ENCODE data around the gene SMIM35. TPM values are rescaled to one million over a fixed set of nuclear protein-coding genes. Genes with fewer than 3 reads are reported as not detected.
"Not testable (repeated sequence)": the region's sequence is repeated elsewhere in the genome, so short reads cannot be mapped to it uniquely, and the experiment has no call there.

SMIM35 gene
- polyA plus RNA-seq, 4 donors, result 0.08 to 0.29 (median 0.13) TPM

DNA sequence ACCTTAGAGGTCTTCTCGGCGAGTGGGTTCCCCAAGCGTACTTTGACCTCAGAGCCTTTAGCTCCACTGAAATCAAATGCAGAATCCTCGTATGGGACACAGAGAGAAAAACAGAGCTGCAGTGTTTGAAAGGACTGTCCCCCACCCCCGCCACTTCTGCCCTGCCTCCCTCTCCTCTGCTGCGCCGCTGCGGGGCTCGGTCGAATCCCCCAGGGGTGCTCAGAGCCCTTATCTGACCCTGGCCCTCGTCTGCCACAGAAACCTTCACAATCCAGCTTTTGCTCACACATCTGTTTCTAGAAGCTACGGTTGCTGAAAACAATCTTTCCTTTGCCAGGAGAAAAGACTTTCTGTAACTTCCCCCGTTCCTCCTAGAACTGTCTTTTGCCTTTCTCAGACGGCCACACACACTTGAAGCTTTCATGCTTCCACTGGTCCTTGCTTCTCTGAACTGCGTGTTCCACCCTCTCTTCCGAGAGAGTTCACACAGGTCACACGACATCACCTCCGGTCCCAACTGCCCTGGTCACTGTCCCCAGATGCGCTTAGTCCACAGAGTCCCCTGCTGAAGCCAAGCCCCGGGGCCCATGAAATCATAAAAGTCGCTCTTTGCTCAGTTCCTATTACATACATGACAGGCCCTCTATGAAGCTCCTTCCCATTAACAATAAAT is 3.7 kb downstream of the SMIM35 start:
- no peak for DNase-seq (ENCODE audit: low read depth in 4 of 4, low spot score in 3 of 4)

DNA sequence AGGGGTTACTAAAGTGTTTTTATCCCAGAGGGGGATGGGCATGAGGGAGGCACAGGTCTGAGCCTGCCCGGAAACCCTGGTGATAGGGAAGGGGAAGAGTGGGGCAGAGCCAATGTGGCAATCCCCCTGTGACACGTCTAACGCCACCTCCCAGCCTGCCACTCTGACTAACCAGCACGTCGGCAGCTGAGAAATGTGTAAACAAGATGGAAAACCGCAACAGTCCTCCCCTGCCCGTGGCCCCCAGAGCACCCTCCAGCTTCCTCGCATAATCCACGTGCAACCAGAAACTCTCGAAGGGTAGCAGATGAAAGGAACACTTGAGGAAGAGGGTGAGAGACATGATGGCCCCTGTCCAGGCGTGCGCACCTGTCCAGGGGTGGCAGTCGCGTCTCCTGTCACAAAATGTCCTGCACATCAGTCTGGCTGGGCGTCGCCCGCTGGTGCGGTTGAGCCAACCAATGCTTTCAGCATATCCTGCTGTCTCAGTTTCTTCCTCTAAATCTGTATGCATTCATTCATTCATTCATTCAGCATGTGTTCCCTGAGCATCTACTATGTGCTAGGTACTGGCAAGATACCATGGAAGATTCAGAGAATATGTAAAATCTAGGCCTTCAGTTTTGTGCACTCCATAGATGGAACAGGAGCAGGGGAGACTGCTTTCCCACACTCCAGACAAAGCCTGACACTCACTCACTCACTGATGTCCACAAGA is 5.4 kb downstream of the SMIM35 start:
- no peak for DNase-seq (ENCODE audit: low read depth in 4 of 4, low spot score in 3 of 4)

DNA sequence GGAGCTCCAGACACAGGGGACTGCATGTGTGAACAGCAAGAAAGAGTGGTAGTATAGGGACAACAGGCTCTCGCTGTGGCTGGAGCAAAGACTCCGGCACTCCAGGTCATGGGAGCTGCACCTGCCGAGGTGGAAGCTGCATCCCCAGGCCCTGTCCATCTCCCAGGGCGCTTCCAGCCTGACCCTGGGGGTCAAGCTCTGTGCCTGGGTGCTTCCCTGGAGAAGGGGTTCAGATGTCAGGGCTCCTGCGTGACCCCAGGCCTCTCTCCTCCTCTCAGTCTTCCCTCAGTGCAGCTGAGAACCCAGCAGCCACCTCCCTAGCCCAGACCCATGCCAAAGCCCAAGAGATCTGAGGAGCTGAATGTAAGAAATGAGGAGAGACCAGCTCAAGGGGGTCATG is 6.5 kb downstream of the SMIM35 start:
- DNase-seq (ENCODE audit: low read depth in 4 of 4, low spot score in 3 of 4), result no peak

DNA sequence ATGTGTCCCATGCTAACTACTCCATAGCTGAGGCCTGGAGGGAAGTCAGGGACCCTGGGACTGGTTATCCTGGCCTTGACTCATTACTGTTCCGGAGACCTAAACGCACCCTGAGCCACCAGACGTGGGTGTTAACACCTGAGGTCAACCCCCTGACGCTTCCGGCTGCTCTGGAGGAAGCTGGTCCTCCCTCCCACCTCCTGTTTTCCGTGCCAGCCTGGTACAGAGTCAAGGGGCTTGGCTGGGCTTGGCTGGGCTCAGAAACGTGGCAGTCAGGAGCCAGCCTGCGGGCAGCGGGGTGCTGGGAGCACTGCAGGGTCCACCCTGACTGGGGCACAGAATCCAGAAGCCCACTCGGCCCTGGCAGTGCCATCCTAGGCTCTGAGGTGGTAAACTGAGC is 7.3 kb downstream of the SMIM35 start:
- no peak for DNase-seq (ENCODE audit: low read depth in 4 of 4, low spot score in 3 of 4)

DNA sequence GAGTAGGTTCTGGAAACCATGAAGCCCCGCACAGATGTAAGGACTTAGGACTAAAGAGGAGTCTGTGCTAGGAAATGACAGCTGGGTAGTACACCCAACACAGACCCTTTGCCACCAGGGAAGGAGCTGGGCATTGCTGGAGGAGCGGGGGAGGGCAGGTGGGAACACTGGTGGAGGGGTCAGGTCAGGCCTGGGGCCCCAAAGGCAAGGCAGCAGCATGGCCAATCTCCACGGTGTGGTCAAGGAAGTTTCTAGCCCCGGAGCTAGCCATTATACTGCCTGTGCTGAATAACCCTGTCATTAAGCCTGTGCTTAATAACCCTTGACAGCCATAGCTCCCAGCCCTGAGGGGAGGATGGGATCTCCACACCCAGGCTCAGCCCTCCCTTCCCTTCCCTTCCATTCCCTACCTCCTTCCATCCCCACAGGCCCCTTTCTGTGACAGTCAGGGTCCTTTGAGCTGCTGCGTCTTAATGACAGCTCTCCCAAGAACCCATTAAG is 7.8 kb downstream of the SMIM35 start:
- DNase-seq (ENCODE audit: low read depth in 4 of 4, low spot score in 3 of 4), result peak in 1 of 4 donors; percentile 60

DNA sequence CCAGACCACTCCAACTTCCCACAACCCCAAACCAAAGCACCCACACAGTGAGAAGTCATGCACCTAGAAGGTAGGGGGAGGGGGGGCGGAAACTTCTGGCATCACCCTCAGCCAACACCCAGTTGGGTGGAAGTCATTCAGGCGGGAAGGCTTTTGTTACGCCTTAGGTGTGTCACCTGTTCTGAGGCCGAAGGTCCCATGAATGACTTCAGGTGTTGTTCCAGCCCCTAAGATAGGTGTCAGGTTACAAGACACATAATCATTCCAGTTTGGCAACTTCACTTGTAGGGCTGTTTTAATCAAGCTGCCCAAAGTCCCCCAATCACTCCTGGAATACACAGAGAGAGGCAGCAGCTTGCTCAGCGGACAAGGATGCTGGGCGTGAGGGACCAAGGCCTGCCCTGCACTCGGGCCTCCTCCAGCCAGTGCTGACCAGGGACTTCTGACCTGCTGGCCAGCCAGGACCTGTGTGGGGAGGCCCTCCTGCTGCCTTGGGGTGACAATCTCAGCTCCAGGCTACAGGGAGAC is 9.9 kb downstream of the SMIM35 start, which contains the start of gene TMPRSS4:
Gene TMPRSS4, plus strand, starts transcription at position 325 of the 528 bp plus-strand sequence. CDS start 225 bp downstream, outside the sequence.
- DNase-seq (ENCODE audit: low read depth in 4 of 4, low spot score in 3 of 4), result peak in 3 of 4 donors; percentile 56 to 63 (median 60)

DNA sequence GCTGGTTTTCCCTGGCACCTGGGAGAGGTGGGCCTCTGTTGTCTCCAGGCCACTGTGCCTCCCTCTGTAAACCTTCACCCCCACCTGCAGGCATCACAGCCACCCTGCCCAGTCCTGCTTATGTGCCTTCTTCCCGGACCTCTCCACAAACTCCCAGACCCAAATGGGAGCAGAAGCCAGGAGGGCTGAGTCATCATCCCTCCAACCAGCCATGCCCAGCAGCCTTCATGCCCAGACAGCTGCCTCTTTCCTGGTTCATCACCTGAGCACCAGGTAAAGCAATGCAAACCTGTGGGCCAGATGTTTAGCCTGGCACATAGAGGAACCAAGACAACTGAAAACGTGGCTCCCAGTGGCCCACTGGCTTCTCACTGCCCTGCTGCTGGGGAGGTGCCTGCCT is 12.0 kb downstream of the SMIM35 start:
- DNase-seq (ENCODE audit: low read depth in 4 of 4, low spot score in 3 of 4), result no peak

DNA sequence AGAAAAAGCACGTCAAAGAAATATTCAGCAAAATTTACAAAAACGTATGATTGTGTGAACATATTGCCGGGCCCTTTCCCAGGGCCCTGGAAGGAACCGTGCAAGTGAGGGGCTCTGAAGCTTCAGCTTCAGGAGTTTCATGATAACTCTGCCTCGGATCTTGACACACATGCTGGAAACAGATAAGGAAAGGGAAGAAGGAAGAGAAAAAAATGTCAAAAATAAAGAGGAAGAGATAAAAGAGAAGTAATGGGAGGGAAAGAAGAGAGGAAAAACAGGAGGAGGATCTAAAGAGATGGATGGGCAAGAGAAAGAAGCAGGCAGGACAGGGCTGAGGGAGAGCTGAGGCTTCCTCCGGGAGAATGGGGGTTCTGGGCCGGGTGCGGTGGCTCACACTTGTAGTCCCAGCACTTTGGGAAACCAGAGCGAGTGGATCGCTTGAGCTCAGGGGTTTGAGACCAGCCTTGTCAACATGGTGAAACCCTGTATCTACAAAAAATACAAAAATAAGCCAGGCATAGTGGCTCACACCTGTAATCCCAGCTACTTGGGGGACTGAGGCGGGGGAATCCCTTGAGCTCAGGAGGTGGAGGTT is 12.6 kb downstream of the SMIM35 start:
- no peak for DNase-seq (ENCODE audit: low read depth in 4 of 4, low spot score in 3 of 4)

DNA sequence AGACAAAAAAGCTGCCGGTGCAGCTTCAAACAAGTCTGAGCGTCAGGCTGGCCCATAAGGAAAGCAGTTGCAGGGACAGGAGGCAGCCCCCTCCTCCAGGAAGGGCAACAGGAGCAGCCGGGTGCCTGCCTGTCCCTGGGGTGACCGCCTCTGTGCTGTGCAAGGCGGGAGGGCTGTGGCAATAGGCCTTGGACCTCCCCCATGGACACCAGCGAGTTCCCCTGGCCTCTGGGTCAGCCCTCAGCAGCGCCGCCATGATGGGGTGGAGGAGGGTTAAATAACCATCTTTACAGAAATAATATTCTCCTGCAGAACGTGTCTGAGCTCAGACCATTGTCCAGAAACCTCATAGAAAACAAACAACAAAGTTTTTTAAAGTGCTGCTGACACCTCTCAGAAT is 13.2 kb downstream of the SMIM35 start:
- DNase-seq (ENCODE audit: low read depth in 4 of 4, low spot score in 3 of 4), result no peak

DNA sequence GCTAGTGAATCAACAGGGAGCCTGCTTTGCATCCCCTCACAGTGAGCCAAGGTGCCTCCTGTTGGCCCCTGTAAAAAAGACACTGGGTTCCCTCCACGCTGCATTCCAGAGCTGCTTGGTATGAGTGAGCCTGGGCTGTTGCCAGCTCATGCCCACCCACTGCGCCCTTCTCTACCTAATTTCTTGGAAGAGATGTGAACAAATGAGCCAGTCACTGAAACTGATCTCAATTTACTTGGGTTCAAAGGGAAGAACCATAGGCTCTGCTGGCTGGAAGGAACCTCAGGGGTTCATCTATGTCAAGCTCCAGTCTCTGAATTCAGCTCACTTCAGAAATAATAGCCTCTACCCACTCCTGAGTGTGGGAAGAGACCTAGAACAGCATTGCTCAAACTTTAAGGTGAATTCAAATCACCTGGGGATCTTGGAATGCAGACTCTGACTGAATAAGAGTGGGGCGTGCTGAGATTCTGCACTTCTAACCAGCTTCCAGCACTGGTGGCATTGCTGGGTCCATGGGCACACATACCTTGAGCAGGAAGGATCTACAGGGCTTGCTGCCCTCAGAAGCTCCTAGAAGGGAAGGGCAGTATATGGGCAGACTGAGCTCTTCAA is 15.2 kb downstream of the SMIM35 start:
- DNase-seq (ENCODE audit: low read depth in 4 of 4, low spot score in 3 of 4), result no peak

DNA sequence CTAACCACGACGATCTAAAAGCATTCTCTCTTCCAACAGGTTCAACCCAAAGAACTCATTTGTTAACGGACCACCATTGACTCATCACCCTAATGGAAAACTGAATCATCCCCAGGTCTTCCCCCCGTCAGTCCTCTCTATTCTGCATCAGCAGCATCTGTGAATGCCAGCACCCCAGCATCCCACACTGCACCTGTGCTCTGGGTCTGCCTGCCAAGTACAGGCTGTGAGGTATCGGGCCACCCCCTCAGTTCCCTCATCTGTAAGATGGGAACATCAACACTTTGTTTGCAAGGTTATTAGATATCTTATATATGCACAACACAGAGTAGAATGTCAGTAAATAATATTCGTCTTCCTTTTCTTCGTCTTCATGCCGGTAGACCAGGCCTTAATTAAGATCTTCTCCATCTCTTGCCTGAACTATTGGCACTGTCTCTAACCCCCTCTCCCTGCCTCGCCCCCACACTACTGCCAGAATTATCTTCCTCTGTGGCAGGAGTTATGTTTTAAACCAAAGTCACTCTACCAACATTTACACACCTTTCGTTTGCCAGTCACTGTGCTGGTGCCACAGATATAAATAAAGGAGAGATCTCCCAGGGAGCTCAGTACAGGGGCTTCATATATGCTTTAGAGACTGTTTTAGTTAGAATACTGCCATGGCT is 17.7 kb downstream of the SMIM35 start:
- DNase-seq (ENCODE audit: low read depth in 4 of 4, low spot score in 3 of 4), result no peak

DNA sequence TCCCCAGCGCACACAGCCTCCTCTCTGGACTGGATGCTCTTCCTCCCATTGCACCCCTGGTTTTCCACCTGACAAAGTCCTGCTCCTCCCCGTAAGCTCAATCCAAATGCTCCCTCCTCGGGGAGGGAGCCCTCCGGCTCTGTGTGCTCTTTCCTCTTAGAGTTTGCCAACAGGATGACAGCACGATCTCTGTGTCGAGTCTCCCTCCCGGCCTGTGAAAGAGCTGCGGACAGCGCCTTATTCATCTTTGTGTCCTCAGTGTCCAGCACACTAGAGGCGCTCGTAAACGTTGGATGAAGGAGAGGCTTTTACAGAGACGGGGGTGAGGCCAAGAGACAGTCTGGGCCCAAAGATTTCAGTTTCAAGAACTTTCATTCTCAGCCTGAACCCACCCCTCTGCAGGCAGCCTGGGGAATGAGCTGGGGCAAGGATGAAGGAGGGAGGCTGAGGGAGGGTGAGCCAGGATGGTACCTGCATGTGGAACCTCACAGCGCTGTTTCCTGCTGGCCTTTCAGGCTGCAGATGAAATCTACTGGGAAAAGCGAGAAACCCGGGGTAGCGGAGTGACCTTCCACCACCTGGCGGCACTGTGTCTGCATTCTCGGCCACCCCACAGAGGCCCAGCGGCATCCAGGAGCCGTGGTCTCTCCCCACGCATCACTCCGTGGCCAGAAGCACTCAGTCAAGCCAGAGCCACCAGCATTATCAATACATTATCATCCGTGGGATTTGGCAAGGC is 18.4 kb downstream of the SMIM35 start:
- no peak for DNase-seq (ENCODE audit: low read depth in 4 of 4, low spot score in 3 of 4)

DNA sequence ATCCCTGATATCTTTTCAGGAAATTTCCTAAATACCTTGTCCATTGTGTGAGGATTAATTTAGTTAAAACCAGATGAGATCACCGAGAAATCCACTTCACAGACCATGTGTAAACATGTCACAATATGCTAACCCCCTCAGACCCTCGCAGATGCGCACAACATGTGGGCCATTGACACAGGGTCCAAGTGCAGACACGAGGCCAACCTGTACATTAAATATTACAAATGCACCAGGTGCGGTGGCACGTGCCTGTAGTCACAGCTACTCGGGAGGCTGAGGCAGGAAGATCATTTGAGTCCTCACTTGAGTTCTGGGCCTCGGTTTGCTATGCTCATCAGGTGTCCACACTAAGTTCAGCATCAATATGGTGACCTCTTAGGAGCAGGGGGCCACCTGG is 19.8 kb downstream of the SMIM35 start:
- no peak for DNase-seq (ENCODE audit: low read depth in 4 of 4, low spot score in 3 of 4)

DNA sequence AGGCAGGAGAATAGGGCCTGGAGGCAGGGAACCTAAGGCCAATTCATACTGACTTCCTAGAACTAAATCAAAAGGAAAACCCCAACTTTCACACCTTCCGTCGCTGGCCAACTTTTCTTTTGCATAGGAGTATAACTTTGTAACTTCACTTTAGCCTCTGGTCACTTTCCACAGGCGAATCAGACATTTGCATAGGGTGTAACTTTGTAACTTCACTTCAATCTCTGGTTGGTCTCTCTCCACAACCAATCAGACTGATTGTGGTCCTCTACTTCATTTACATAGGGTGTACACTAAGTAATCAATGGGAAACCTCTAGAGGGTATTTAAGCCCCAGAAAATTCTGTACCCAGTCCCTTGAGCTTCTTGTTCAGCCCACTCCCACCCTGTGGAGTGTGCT is 21.4 kb downstream of the SMIM35 start:
- no peak for DNase-seq (ENCODE audit: low read depth in 4 of 4, low spot score in 3 of 4)

DNA sequence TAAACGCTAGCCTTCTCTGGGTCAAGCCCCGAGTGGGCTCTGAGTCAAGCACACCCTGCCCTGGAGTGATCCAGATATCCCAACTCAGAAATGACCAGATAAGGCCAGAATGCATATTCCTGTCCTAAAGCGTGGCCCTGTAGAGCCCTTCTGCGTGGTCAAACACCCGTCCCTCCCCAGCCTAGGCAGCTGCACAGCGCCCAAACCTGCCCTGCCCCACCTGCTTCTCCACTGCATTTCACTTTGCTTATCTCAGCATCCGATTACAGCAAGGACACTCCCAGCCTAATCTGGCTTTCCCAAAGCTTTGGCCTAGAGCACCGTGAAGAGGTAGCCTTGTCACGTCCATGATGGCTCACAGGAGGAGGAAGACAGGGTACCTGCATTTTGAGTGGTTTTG is 21.8 kb downstream of the SMIM35 start:
- no peak for DNase-seq (ENCODE audit: low read depth in 4 of 4, low spot score in 3 of 4)

DNA sequence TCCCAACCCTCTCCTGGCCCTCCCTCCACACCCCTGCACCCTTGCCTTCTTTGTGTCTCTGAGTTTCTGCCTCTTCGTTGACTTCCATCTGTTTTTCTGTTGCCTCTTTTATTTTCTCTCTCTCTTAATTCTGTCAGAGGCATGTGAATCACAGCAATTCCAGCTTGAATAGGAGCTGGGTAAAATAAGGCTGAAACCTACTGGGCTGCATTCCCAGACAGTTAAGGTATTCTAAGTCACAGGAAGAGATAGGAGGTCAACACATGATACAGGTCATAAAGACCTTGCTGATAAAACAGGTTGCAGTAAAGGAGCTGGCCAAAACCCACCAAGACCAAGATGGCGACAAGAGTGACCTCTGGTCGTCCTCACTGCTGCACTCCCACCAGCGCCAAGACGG is 24.1 kb downstream of the SMIM35 start:
- DNase-seq (ENCODE audit: low read depth in 4 of 4, low spot score in 3 of 4), result not testable (repeated sequence)

DNA sequence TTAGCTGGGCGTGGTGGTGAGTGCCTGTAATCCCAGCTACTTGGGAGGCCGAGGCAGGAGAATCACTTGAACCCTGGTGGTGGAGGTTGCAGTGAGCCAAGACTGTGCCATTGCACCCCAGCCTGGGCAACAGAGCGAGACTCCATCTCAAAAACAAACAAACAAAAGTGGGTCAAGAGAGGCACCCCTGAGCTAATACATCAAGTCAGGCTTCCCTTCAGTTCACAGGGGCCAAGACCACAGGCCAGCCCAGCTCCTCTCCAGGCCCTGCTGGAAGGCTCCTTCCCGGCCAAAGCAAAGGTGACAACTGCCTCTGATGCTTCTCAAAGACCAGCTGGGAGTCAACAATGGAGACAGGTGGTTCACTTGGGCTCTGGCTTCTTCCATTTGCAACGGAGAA is 24.6 kb downstream of the SMIM35 start:
- DNase-seq (ENCODE audit: low read depth in 4 of 4, low spot score in 3 of 4), result not testable (repeated sequence)

DNA sequence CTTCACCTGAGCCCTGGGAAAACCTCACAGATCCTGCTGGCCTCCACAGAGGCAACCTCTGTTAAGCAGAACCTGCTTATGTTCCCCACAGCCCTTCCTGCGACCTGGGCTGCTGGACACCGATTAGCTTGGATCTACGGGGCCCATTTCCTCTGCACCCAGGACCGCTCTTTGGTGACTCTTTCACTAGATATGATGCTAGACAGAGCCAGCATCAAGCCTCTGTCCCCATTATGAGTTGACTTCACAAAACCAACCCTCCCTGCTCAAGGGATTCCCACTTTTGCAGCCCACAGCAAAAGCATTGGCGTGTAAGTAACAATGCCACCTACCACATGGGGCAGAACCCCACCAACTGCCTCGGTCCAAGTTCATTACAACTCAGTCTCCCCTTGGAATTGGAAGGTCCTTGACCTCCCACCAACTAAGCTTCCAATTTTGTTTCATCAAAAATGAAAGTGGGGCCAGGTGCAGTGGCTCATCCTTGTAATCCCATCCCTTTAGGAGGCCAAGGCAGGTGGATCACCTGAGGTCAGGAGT is 25.1 kb downstream of the SMIM35 start:
- no peak for DNase-seq (ENCODE audit: low read depth in 4 of 4, low spot score in 3 of 4)

DNA sequence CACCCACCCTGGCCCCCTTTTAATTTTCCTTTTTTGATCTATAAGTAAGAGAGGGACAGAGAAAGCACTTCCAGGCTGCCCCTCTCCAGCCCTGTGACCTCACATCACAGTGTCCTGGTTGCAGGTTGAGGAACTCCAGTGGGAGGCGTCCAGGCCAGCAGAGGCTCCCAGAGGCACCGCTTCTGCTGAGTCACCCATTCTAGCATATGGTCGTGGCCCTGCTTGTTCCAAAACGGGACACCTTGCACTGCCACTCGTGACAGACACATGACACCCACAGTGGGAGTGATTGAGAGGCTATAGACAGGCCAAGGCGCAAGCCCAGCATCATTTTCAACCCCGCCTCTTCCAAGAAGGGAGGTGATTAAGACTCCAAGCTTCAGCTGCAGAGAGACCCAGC is 25.9 kb downstream of the SMIM35 start:
- DNase-seq (ENCODE audit: low read depth in 4 of 4, low spot score in 3 of 4), result no peak

All from right renal pelvis (tissue), 4 donors.